Hematopoietic multipotent progenitor cell (in vitro differentiated cells): ENCODE measurements around the gene AKAIN1. TPM values are rescaled to one million over a fixed set of nuclear protein-coding genes. Genes with fewer than 3 reads are reported as not detected.

Experiments
- DNase-seq, 3 donors: peaks; one replicate each; pipeline ENCODE4 v3.0.0-alpha.2; 2011 to 2015; ENCODE audit warnings: low read depth in 2 of 3, low spot score in 2 of 3
- total RNA-seq: library from RNA; depleted of rRNA; stranded (reverse); fragments of >200 nt; gene quantifications from one replicate; pipeline ENCODE4 v1.2.3, GENCODE V29; 2012

Gene AKAIN1
- total RNA-seq, 1 donor, result not detected

DNA sequence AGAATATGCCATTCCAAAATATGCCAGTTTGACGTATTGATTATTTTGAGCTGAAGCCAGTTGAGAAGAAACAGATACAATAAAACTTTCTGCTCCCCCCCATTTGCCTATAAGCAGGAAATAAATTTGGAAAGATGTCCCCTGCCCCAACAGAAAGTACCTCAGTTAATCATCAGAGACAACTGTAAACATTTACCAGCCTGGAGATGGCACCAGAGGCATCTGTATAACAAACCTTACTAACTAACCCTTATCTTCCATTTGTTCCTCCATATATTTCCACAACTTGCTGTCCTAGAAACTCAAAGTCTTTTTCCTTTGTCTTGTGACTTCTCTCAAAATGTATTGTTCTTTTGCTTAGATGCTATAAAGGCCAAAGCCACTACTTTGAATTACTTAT is 93.8 kb downstream of the AKAIN1 start:
- no peak for DNase-seq

DNA sequence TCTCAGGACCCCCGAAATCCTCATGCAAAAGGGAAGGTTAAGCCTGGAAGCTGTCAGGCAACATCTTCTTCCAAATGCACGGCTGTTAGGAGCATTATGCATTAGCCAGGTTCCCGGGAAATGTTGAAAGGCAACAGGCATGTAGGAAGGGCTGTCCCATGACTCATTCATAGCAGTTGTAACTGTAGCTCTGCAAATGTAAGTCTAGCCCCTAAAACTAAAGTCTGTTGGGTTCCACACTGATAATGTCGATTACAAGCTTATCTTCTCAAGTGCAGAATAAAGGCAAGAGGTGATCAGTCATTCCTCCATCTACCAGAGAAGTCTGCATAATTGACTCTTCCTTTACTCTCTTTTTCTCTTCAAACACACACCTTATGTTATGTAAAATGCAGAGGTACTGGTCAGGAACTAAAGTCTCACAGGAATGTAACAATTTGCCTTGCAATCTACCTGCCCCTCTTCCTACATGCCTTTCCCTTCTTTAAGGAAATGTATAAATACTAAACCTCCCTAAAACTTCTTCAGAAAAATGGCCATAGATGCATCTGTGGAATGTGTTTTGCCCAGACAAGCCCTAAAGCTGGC is 99.8 kb downstream of the AKAIN1 start:
- DNase-seq, result no peak

DNA sequence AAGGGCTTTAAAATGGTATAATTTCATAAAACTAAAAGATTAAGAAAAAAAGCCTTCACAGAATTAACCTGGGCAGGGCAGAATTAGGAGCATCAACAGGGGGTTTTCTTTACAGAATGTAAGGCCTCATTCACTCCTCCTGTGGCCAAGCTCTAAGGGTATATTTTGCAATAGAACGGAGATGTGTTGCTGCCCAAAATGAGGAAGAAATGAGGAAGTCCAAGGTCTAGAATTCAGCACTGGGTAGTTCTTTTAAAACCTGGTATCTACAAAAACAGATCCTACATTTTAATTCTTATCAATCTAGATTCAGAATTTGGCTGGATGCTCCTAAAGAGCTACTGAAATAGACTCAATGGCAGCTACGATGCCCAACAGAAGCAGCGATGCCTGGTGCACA is 101.8 kb downstream of the AKAIN1 start:
- no peak for DNase-seq

DNA sequence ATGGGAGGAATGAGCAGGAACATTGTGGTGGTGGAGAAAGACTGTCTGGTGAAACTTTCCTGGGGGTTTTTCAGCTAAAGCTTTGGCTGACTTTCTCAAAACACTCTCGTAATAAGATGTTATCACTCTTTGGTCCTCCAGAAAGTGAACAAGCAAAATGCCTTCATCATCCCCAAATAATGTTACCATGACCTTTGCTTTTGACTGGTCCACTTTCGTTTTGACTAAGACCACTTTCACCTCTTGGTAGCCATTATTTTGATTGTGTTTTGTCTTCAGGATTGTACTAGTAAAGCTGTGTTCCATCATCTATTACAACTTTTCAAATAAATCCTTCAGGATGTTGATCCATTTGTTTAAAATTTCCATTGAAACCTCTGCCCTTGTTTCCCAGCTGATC is 103.2 kb downstream of the AKAIN1 start:
- no peak for DNase-seq

Other genes with a start within 250 kb of the AKAIN1 start
- 9.2 TPM for gene ZBTB14, start 98.5 kb upstream of the AKAIN1 start, total RNA-seq